Activated T-cell treated with anti-CD3 and anti-CD28 coated beads for 24 hours (primary cell): Measurements from ENCODE around the gene SURF2.
"Not testable (repeated sequence)": the region's sequence is repeated elsewhere in the genome, so short reads cannot be mapped to it uniquely, and the experiment has no call there.

ENCODE experiments used
- DNase-seq: peaks from one replicate; pipeline ENCODE4 v3.0.0-alpha.2; 2020; ENCODE audit warnings: low read depth

SURF2 gene

DNA sequence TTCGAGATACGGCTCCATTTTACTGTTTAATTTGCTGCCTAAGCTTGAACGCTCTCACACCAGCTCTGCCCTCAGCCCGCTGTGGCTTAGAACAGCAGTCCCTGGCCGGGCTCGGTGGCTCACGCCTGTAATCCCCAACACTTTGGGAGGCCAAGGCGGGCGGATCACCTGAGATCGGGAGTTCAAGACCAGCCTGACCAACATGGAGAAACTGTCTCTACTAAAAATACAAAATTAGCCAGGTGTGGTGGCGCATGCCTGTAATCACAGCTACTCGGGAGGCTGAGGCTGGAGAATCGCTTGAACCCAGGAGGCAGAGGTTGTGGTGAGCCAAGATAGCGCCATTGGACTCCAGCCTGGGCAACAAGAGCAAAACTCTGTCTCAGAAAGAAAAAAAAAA is 20.9 kb downstream of the SURF2 start:
- DNase-seq = not testable (repeated sequence)

- no peak for DNase-seq
Observed at GRCh38 chr9:133377721-133378216, 21.4 kb downstream of the SURF2 start.

DNA sequence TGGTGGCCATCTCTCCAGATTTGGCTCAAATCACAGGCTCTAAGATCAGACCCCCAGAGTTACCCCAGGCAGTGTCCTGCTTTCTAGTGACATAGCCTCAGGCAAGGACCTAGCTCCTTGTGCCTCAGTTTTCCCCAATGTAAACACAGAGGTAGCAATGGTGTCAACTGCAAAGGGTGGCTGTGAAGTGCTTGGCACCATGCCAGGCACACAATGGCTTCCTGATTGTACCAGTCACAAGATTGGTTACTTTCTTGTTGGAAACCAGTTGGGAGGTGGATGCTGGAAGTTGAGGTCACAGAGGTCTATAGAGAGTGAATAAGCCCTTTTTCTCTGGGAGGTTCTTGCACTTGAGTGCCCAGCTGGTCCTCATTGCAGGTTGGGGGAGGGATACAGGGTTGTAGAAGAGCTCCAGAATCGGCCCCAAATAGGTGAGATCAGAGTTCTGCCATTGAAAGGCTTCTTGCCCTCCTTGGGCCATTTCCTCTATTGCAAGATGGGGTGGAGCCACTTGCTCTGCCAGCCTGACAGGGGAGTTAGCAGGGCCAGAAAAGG is 22.1 kb downstream of the SURF2 start:
- DNase-seq = no peak

DNA sequence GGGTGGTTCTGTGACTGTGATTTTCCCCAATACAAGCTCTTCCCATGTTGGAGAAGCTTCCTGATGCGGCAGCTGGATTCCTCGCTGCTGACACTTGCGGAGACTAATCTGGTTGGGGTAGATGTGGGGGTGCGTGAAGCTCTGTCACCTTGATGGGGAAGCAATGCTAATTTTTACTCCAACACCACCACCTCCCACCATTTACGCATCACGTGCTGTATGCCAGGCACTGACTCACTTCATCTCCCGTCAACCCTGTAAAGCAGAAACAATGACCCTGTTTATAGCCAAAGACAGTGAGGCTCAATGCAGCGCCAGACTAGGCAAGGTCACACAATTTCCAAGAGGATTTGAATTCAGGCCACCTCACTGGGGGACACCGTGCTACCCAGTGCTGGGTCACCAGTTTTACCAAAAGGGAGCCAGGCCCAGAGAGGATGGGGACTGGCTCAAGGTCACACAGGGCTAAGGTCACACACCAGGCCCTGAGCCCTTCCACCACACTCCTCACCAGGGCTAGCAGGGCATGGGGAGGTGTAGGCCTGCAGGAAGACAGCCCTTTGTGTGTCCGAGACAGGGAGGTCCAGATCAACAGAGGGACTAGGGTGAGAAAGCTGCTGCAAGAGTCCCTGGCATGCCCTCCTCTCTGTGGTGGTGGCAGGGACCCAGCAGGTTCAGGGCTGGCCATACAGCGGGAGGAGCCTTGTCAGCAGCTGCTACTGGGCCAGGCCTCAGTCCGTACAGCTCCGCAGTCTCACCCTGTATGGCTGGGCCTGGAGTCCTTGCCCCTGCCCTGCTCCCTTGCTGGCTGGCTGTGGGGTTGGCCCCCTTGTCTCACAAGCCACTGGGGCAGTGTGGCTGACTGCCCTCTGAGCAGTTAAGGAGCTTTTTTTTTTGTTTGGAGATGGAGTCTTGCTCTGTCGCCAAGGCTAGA is 23.1 kb downstream of the SURF2 start:
- no peak for DNase-seq

- DNase-seq = no peak
Observed at GRCh38 chr9:133380734-133381133, 24.4 kb downstream of the SURF2 start.

DNA sequence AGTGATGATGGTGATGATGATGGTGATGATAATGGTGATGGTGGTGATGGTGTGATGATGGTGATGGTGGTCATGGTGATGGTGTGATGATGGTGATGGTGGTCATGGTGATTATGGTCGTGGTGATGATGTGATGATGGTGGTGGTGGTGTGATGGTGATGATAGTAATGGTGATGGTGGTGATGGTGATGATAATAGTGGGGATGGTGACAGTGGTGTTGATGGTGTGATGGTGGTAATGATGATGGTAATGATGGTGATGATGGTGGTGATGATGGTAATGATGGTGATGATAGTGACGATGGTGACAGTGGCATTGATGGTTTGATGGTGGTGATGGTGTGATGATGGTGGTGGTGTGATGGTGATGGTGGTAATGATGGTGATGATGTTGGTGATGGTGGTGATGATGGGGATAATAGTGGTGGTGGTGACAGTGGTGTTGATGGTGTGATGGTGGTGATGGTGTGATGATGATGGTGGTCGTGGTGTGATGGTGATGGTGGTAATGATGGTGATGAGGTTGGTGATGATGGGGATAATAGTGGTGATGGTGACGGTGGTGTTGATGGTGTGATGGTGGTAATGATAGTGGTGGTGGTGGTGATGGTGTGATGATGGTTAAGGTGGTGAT is 26.3 kb downstream of the SURF2 start:
- DNase-seq = no peak

- DNase-seq = no peak
Observed at GRCh38 chr9:133383438-133383837, 27.1 kb downstream of the SURF2 start.

DNA sequence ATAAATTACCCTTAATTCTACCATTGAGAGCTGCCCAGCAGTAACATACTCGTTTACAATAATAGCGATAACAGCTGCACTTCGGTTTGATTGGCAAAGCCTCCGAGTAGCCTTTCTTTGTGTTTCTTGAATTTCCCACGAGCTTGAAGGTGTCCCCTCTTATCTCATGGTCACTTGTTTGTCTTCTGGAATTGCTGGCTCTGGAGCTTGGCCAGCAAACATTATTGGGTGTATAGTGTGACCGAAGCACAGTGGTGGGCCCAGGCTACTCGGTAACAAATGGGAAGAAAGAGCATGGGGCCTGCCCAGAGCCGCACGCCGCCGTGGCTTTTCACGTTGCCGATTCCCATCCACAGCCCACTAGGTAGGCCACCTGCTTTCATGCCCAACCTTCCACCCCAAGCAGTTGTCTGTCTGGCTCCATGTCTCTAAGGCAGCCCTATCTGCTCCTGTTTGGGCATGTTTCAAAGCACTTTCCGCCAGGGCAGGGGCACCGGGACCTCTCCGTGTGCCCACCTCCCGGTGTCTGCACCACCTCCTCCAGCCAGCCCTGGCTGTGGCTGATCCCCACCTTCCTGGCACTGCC is 28.5 kb downstream of the SURF2 start:
- no peak for DNase-seq

GRCh38 chr9:133385452-133385851 is 29.1 kb downstream of the SURF2 start:
- DNase-seq = no peak

GRCh38 chr9:133386338-133386737 is 30.0 kb downstream of the SURF2 start:
- no peak for DNase-seq

GRCh38 chr9:133387680-133388079 is 31.3 kb downstream of the SURF2 start:
- no peak for DNase-seq

DNA sequence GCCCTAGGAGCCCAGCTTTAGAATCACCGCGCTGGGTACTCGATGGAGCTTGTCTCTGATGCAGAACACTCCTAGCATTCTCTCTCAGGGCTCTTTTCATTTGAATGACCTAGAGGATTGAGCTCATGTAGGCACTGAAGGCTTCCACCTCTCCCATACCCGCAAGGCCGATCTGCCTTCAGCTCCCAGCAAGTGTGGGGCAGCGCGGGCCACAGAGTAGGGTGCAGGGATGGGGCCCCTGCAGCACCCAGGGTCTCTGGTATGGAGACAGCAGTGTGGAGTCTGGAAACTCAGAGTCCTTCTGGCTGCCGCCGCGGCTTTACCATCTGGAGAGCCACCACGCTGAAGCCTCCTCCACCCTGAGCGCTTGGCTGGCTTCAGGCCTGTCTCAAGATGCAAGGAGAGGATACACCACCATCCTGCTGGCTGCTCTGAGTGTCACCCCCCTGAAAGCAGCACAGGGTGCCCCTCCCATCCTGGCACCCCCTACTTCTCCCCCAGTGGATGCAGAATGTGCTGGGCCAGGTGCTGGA is 32.7 kb downstream of the SURF2 start:
- DNase-seq = no peak

GRCh38 chr9:133389562-133389961 is 33.2 kb downstream of the SURF2 start:
- no peak for DNase-seq

- DNase-seq = no peak
Observed at GRCh38 chr9:133390713-133391112, 34.4 kb downstream of the SURF2 start.

GRCh38 chr9:133391449-133391848 is 35.1 kb downstream of the SURF2 start:
- DNase-seq = not testable (repeated sequence)

DNA sequence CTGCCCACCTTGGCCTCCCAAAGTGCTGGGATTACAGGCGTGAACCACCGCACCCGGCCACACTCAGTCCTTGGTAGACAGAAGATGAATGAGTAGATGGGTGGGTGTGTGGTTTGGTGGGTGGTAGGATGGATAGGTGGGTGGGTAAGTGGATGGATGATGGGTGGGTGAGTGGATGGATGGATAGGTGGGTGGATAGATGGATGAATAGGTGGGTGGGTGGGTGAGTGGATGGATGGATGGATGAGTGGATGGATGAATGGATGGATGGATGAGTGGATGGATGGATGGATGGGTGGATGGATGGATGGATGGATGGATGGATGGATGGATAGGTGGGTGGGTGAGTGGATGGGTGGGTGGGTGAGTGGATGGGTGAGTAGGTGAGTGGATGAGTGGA is 36.0 kb downstream of the SURF2 start:
- not testable (repeated sequence) for DNase-seq

DNA sequence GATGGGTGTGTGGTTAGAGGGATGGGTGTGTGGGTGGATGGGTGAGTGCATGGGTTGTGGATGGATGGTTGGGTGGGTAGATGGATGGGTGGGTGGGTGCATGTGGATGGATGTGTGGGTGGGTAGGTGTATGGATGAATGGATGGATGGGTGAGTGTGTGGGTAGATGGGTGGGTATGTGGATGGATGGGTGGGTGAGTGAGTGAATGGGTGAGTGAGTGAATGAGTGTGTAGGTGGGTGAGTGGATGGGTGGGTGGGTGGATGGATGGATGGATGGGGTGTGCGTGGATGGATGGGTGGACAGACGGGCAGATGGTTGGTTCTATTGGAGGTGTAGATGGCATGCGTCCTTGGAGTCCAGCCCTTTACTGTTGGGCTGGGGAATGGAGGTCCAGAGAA is 37.0 kb downstream of the SURF2 start:
- DNase-seq = no peak

DNA sequence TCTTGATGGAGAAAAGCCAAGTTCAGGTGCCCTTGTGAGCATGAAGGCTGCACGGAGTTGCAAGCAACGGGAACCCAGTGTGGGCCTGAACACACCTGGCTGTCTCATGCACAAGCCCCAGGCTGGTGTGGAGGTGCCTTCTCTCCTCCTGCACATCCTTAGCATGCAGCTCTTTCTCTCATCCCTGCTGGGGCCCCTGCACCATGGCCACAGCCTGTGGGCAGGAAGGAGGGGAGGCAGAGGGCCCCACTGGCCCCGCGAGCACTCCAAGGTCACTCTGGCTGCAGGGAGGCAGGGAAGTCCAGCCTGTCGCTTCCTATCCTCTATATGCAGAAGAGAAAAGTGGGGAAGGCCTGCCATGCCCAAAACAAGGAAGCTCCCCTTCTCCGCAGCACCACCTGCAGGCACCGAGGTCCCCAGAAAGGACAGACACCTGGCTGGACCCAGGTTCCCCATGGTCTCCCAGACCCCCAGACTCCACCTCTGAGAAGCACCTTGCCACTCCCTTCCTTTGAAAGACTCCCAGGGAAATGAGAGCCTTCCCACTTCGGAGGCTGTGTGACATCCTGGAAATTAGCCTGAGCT is 38.4 kb downstream of the SURF2 start:
- no peak for DNase-seq

- no peak for DNase-seq
Observed at GRCh38 chr9:133396952-133397351, 40.6 kb downstream of the SURF2 start.

DNA sequence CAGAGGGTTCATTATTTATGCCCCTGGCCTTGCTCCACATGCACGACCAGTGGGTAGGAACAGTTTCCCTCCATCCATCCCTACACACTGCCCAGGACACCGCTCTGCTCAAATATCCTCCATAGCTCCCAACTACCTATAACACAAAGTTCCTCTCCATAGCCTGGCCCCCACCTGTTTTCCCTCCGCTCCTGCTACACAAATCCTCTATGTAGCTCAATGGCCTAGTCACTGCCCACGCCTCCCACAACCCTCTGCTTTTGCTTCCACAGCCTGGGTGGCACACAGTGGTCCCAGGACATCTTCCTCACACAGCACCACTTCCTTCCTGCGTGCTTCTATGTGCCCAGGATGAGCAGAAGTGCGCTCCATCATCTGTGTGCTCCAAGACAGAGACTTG is 41.0 kb downstream of the SURF2 start:
- DNase-seq = no peak

DNA sequence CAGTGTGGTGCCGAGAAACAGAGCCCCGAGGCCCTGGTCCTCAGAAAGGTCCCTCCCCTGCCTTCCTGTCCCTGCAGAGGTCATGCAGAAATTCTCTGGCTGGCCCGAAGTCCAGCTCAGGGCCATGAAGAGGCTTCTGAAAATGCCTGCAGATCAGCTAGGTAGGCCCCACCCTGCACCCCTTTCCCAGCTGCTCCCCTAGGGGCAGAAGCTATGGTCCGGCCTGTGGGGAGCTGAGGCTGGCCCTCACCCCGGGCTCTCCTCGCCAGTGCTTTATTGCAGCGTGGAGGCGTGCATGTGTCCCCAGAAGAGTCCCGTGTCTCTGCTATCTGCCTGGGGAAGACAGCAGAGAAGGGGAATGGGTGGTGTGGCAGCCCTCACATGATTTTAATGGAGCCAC is 41.5 kb downstream of the SURF2 start:
- DNase-seq = no peak

DNA sequence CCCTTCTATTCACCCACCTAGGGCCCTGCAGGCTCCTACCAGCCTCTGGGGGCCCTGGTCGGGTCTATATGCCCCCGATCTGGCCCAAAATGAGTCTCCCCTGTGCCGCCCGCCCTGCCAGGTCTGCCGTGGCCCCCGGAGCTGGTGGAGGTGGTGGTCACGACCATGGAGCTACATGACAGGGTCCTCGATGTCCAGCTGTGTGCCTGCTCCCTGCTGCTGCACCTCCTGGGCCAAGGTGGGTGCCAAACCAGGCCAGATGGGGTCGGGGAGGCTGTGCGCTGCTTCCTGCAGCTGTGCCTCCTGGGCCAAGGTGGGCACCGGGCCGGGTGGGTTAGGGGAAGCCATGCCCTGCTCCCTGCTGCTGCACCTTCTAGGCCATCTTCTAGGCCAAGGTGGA is 43.9 kb downstream of the SURF2 start:
- DNase-seq = no peak
